Osteocyte (in vitro differentiated cells): Measurements from ENCODE around the gene PRPS1. TPM values are rescaled to one million over a fixed set of nuclear protein-coding genes. Genes with fewer than 3 reads are reported as not detected.
A peak's percentile ranks its signal among the peaks of the same experiment; 100 is the strongest.

Experiments used
- DNase-seq: peaks from one replicate; pipeline ENCODE4 v3.0.0; 2021; ENCODE audit warnings: mixed read lengths; ENCODE audit not compliant: unreplicated experiment; ENCODE audit errors: extremely low spot score
- H3K27ac Mint-ChIP-seq: one replicate; pipeline ENCODE4 v1.8.0; 2021; ENCODE audit warnings: mild to moderate bottlenecking, mixed read lengths; ENCODE audit not compliant: unreplicated experiment
- H3K27me3 Mint-ChIP-seq: one replicate; pipeline ENCODE4 v1.8.0; 2021; ENCODE audit warnings: mixed read lengths; ENCODE audit not compliant: unreplicated experiment
- H3K36me3 Mint-ChIP-seq: one replicate; pipeline ENCODE4 v1.8.0; 2021; ENCODE audit warnings: mixed read lengths; ENCODE audit not compliant: unreplicated experiment
- H3K4me1 Mint-ChIP-seq: one replicate; pipeline ENCODE4 v1.8.0; 2021; ENCODE audit warnings: mixed read lengths; ENCODE audit not compliant: unreplicated experiment
- H3K4me3 Mint-ChIP-seq: one replicate; pipeline ENCODE4 v1.8.0; 2021; ENCODE audit warnings: mild to moderate bottlenecking, moderate library complexity, mixed read lengths; ENCODE audit not compliant: unreplicated experiment
- H3K9me3 Mint-ChIP-seq: one replicate; pipeline ENCODE4 v1.8.0; 2021; ENCODE audit warnings: mixed read lengths; ENCODE audit not compliant: unreplicated experiment
- total RNA-seq: library from RNA; stranded (reverse); gene quantifications from 2 replicates; pipeline ENCODE4 v1.2.1, GENCODE V29; 2021
- TF ChIP-seq, protein P1 (sequence below): fragments of 200-600 bp; sonication (generic); IDR thresholded peaks from 2 replicates; pipeline ENCODE4 v1.5.0; 2021; ENCODE audit warnings: antibody characterized with exemption, mild to moderate bottlenecking, moderate library complexity

Gene PRPS1
- total RNA-seq, 1 donor from 2014 or later, result 27.6 TPM

DNA sequence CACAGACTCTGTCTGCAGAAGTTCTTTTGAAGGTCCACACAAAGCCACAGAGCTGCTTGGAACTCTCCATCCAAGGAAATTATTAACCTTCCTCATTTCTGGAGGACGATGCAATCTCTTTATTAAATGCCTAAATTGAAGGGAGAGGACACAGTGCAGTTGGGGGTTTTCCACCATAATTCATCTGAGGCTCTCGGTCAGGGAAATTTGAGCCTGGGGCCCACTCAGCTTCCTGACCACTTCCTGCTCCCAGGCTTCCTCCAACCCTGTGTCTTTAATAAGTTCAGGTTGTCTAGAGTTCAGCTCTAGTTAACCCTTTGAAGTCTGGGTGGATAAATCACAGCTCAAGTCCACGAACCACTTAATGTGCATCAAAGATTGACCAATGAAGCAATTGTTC lies 58.5 kb downstream of the PRPS1 start:
- TF ChIP-seq, protein P1, sequence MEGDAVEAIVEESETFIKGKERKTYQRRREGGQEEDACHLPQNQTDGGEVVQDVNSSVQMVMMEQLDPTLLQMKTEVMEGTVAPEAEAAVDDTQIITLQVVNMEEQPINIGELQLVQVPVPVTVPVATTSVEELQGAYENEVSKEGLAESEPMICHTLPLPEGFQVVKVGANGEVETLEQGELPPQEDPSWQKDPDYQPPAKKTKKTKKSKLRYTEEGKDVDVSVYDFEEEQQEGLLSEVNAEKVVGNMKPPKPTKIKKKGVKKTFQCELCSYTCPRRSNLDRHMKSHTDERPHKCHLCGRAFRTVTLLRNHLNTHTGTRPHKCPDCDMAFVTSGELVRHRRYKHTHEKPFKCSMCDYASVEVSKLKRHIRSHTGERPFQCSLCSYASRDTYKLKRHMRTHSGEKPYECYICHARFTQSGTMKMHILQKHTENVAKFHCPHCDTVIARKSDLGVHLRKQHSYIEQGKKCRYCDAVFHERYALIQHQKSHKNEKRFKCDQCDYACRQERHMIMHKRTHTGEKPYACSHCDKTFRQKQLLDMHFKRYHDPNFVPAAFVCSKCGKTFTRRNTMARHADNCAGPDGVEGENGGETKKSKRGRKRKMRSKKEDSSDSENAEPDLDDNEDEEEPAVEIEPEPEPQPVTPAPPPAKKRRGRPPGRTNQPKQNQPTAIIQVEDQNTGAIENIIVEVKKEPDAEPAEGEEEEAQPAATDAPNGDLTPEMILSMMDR, result no peak
- Mint-ChIP-seq H3K9me3 (no peaks in the 10 kb centered on the region), H3K4me3 (no peak overlapping the region), H3K27me3 (no peaks in the 10 kb centered on the region), H3K27ac (no peak overlapping the region), H3K36me3 (no peaks in the 10 kb centered on the region), H3K4me1 (peaks cover 11% of the 10 kb centered on the region)
- no peak for DNase-seq

DNA sequence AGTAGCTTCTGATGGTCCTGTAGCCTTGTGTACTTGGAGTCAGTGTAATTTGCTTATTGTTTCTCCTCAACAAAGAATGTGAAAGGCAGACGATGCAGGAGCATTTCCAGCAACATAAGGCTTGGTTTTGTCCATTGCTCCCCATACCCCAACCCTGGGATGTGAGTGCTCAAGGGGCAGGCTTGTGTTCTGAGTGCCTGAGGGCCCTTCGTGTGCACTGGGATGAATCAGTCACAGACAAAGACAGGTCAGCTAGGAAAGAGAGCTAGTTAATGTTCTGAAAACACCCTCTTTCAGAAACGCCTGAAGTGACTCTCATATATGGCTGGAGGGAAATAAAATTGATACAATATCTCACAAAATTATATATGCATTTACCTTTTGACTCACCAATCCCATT lies 59.1 kb downstream of the PRPS1 start:
- DNase-seq, result no peak
- Mint-ChIP-seq H3K27me3 (no peaks in the 10 kb centered on the region), H3K36me3 (no peaks in the 10 kb centered on the region), H3K9me3 (no peaks in the 10 kb centered on the region), H3K27ac (no peak overlapping the region), H3K4me3 (no peak overlapping the region), H3K4me1 (peaks cover 11% of the 10 kb centered on the region)
- TF ChIP-seq, protein P1, result no peak

GRCh38 chrX:107691024-107691448 lies 62.7 kb downstream of the PRPS1 start:
- no peaks in the 10 kb centered on the region for H3K36me3 Mint-ChIP-seq
- peaks cover 7% of the 10 kb centered on the region for H3K4me1 Mint-ChIP-seq
- no peaks in the 10 kb centered on the region for H3K9me3 Mint-ChIP-seq
- no peak for DNase-seq
- peaks cover 7% of the 10 kb centered on the region for H3K27me3 Mint-ChIP-seq
- no peak overlapping the region for H3K4me3 Mint-ChIP-seq
- TF ChIP-seq, protein P1, result no peak
- H3K27ac Mint-ChIP-seq, result no peak overlapping the region

DNA sequence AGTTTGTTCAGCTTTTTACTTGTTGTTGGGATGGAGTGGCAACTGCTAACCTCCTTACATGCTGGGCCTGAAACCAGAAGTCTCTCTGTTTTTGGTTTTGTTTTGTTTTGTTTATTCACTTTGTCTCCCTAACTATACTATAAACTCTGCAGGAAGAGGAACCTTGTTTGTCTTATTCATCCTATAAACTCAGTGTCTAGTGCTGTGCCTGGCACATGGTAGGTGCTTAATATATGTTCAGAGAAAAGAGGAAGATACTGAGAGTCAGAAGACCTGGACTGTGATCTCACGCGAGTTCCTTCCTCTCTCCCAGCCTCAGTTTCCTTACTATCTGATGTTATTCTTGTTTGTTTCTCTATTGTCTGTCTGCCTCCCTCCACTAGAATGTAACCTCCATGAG lies 71.3 kb downstream of the PRPS1 start:
- TF ChIP-seq, protein P1, result no peak
- H3K4me3 Mint-ChIP-seq, result no peak overlapping the region
- no peaks in the 10 kb centered on the region for H3K27me3 Mint-ChIP-seq
- H3K27ac Mint-ChIP-seq, result no peak overlapping the region
- peaks cover 8% of the 10 kb centered on the region for H3K9me3 Mint-ChIP-seq
- no peaks in the 10 kb centered on the region for H3K36me3 Mint-ChIP-seq
- H3K4me1 Mint-ChIP-seq, result peaks cover 10% of the 10 kb centered on the region
- DNase-seq, result no peak

GRCh38 chrX:107700317-107700774 lies 72.0 kb downstream of the PRPS1 start:
- Mint-ChIP-seq H3K27me3 (no peaks in the 10 kb centered on the region), H3K4me3 (no peak overlapping the region), H3K27ac (peak overlapping the region; percentile 78), H3K36me3 (no peaks in the 10 kb centered on the region), H3K4me1 (peaks cover 10% of the 10 kb centered on the region), H3K9me3 (peaks cover 11% of the 10 kb centered on the region)
- no peak for DNase-seq
- TF ChIP-seq, protein P1, result no peak

Other genes starting within 250 kb of the PRPS1 start
- gene FRMPD3, start 178.9 kb upstream of the PRPS1 start, total RNA-seq, result not detected in 2 replicates
- 187 and 212 TPM in 2 replicates for gene TSC22D3, start 147.3 kb downstream of the PRPS1 start, total RNA-seq
- gene NCBP2L, start 149.2 kb downstream of the PRPS1 start, total RNA-seq, result not detected in 2 replicates
- gene MID2, start 197.4 kb downstream of the PRPS1 start, total RNA-seq, result 13.0 and 13.1 TPM in 2 replicates